ENCODE results near the gene TRMU. TPM values are rescaled to one million over a fixed set of nuclear protein-coding genes. Genes with fewer than 3 reads are reported as not detected.

The TRMU gene
- total RNA-seq, 1 donor from 2014 or later = 19.0 TPM

Other genes with a start within 250 kb of the TRMU start
- gene PPARA, start 185.2 kb upstream of the TRMU start, total RNA-seq = 3.3 TPM
- gene CDPF1, start 85.4 kb upstream of the TRMU start, total RNA-seq = 15.3 TPM
- gene PKDREJ, start 72.4 kb upstream of the TRMU start, total RNA-seq = under 0.01 TPM
- 5.6 TPM for gene TTC38, start 67.7 kb upstream of the TRMU start, total RNA-seq
- 1.1 TPM for gene GTSE1, start 38.8 kb upstream of the TRMU start, total RNA-seq
- gene CELSR1, start 201.9 kb downstream of the TRMU start, total RNA-seq = 4.1 TPM

All from occipital lobe (tissue), 1 donor.